Activated CD4-positive, alpha-beta T cell treated with anti-CD3 and anti-CD28 coated beads, Interleukin-2, Interleukin-6, amounts not matched to agents 100 ng/mL and 50 ng/mL, durations not matched to agents 16 hours and 8 hours (primary cell): Measurements from ENCODE around the gene GAS6.

Experiments
- DNase-seq: peaks from one replicate; pipeline ENCODE4 v3.0.0-alpha.2; 2020

Gene GAS6

DNA sequence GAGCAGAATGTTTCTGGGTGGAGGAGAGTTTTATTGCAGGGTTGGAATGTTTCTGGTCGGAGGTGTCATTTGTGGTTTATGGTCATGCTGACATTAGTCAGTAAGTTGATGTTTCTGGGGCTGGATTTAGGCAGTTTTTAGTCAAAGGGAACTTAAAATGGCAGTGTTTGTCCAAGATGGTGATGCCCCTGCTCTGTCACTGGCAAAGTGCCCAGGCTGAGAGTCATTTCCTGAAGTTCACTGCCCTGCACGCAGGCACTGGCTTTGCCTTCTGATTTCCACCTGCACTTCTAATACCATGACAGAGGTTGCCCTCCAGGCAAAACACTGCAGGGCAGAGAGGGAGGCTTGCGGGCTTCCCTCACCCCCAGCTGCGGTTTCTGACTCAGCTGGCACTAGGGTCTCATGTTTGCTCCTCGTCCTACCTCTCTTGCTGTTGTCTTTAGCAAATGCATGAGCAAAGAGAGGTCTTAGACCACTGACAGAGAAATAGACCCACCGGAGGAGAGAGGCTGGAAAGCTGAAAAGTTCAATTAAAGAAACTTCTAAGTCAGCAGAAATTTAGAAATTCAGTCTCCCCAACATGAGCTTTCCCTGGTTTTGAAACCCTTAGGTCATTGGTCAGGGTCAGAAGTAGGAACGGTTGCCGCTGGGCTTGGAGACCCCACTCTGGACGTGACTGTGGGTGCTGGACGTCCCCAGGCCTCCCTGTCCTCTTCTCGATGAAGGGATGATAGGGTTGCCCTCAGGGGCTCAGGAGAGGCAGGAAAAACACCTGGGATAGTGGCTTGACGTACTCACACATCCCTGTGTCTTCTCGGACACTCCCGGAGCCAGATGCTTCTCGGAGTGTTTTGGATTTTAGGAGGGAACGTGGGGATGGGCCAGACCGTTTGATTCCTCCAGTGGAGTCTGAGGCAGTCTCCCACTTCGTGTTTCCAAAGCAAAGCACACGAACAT lies 78.5 kb downstream of the GAS6 start:
- peak; percentile 23 for DNase-seq

DNA sequence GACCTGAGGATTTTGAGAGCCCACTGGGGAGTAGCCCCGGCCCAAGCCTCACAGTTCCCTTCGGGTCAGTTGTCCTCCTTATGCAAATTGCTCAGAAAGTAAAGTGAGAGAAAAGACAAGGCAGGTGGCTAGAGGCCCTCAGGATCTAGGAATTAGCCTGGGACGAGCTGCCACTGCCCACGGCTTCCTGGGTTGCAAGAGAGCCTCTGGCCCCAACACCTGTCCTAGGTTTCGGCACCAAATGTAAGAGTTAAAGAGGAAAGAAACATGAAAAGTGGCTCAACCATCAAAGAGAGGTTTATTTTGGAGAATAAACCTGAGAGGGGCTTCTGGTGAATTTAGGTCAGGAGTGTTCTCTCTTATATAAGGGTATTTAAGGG lies 79.2 kb downstream of the GAS6 start:
- DNase-seq: no peak

DNA sequence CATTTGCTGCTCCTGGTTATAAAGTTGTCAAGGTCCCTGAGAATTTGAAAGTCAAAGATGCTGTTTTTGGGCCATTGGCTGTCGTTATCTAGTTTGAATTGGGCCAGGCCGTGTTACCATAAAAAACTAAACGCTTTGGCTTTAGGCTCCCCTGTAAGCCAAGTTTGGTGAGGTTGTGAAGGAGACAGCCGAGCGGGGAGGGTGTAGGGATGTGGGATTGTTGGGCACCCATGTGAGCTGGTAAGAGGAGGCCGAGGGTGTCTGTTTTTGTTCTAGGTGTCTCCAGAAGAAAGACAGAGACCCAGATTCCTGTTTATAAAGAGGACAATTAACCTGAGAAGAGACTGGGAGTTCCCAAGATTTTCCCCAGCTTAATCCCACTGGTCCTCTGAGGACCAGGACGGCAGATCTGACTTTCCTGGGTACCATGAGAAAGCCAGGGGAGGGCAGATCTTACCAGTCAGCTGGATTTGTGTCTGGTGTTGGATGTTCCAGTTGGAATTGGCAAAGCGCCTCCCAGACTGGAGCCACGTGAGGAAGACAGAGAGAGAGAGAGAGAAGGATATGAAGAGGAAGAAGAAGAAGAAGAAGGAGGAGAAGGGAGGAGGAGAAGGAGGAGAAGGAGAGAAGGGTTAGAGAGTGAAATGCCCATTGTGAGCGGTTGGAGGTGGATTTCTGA lies 79.8 kb downstream of the GAS6 start:
- DNase-seq: no peak

DNA sequence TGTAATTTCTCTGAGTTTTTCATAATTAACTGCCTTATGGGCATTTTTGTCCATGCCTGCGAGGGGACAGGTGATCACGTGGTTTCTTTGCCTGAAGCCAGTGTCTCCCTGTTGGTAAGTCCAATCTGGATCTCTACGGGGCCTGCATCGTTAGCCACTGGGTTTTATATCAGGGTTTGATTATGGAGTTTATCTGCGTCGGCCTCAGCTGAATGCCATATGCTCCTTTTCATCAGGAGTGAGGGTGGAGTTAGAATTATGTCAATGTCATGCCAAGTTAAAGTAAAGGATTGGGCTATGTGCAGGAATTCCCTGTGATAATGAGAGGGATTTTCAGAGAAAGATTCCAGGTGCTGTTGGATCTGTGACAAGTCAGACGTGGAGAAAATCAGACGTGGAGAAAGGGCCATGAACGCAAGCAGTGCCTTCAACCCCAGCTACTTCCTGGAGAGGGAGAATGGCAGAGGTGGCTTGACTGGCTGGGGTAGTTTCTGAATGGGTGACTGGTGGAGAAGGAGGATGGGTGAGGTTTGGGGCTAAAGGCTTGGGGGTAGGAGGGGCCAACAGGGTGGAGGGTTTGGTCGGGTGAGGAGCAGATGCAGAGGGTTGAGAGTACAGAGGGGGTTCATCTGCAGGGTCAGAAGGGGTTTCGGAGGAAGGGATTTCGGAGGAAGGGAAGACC lies 80.5 kb downstream of the GAS6 start:
- no peak for DNase-seq

DNA sequence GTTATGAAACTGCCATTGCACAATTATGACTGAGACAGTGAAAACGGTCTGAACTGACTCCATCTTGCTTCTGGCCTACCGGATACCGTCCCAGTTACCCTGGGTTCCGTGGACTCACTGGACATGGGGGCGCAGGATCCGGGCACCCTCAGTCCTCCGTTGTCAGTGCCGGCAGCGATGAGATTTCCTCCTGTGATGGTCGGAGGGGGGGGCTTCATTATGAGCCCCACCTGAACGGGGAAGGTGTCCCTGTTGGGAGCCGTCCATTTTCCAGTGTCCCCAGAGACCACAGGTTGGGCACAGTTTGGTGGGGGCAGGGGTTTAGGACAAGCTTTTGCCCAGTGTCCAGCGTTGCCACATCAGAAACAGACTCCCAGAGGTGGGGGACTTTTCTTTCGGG lies 81.4 kb downstream of the GAS6 start:
- DNase-seq: no peak

DNA sequence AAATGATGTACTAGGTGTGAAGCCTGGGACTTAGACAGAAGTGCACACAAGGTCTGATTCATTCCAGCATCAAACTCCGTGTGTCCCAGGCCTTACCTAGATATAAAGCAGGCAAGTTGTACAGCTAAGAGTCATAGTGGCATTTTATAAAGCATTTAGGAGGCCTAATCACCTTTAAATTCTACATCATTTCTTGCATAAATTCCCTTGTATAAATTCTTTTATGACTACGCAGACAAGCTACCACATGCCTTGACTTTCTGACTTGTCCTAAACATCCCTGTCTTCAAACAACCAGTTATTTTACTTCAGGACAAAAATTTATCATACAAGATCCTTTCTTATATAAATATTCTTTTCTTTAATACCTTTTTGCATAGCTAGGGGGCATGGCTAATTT lies 82.3 kb downstream of the GAS6 start:
- no peak for DNase-seq

DNA sequence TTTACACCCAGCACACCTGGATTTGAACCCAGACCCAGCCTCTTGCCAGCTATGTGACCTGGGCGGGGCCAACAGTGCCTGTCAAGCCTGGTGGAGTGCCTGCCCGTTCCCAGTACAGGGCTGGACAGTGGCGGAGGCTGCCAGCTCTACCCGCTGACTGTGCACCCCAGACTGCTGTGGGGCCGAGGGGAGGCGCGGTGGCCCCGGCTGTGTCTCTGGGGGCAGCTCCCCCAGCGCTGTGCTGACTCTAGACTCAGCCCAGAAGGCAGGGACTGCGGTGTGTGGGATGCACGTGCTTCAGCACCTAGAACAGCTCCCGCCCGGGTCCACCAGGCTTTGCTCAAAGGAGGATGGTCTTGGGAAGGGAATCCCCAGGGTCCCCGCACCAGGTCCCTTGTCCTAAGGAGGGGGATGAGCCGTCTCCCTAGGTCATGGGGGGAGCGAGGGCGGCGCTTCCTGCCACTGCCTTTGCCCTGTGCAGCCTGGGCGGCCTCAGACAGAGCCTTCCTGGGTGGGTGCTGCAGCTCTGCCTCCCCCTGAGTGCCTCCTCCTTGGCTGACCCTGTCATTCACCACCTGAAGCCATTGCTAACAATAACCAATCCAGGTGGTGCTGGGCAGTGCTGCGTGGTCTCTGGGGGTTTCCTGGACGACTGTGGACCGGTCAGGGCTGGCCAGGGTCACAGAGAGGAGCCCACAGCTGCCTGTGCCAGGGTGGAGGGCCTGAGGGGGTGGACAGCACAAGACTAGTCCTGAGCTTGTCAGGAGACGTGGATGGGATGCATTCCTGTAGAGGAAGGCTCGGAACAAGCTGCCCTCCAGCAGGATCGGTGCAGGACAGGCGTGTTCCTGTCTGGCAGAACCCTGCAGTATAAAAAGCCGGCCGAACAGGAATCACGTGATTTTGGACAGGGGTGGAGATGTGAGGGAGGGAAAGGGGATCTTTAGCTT lies 86.3 kb downstream of the GAS6 start:
- no peak for DNase-seq

DNA sequence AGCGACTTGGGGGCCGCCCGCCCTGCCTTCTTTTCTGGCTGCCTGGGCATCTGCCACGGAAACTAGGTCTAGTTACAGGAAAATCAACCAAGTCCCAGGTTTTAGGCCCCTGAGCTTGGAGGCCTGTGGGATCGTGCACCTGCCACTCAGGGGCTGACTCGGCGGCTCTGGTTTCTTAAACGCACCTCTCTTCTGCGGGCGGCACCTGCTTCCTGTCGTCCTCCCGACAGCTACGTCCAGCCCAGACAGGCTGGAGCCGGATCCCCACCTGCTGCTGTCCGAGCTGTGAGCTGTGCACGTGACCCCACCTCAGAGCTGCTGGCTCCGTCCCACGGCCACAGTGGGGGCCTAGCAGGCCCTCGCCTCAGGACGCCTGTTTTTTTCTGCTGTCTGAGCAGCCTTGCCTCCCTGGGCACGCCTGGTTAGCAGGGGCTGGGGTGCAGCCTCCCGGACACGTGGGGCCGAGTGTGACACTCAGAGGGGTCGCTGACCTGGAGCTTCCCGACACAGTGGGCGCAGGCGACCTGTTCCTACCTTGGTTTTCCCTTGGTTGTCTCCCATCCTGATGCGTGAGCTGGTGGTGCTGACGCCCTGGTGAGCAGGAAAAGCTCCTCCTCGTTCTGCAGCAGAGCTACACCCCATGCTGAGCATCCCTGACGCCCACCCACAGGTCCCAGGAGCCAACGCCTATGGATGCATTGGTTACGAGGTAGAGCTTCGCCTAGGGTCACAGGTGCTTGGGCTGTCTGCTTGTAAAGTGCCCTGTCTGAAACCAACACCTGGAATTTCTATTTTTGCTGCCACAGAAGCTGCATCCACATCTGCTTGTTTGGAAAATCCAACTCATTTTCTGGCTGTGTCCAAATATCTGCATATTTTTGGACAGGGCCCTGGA lies 87.4 kb downstream of the GAS6 start:
- DNase-seq: no peak

DNA sequence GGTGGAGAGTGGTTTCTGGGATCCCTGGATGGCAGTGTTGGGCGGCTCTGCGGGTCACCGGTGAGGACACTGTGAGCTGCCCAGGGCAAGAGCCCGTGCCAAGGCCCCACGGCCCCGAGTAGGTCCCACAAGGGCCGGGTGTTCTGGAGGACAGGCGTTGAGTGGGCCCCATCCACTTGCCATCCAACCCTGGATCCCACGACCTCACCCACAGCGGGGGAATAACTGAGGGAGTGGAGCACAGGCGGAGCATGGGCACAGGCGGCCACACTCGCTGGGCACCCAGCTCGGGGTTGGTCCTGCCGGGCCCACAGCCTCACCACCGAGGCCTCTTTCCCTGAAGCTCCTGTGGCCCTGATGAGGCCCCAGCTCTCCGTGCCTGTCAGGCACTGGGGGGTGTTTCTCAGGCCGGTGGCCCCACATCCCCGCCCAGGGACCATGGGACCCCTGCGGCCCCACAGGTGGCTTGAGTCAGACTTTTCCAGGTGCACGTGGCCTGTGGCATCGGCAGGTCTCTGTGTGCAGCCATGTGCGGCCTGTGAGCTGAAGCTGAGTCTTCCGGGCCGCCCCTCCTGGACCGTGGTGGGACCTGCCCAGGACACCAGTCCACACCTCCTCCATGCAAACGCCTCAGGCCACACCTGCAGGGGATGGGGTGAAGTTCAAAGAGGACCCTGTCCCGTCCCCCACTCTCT lies 88.3 kb downstream of the GAS6 start:
- DNase-seq: no peak

DNA sequence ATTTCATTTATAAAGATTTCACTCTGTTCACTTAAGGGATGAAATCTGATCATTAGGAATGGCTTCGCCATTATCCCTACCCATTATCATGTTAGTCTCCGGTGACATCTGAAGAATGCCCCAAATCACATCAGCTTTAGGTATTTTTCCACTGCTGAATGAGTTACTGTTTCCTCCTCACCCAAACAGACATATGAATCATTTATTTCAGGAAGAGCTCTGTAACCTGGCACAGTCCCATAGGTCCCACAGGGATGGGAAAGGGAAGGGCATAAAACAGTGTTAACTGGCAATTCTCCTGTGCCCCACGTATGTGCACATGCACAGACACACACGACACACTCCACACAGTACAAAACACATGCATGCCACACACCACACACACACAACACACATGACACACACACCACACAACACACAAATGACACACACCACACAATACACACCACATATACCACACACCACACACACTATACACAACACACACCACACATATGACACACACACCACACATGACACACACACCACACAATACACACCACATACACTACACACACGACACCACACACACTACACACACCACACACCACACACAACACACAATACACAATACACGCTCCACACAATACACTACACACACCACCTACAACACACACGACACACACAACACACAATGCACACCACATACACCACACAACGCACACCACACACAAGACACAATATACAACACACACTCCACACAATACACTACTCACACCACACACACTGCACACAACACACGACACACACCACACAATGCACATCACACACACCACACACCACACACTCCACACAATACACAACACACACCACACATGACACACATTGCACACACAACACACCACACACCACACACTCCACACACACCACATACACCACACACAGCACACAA lies 89.4 kb downstream of the GAS6 start:
- DNase-seq: no peak

DNA sequence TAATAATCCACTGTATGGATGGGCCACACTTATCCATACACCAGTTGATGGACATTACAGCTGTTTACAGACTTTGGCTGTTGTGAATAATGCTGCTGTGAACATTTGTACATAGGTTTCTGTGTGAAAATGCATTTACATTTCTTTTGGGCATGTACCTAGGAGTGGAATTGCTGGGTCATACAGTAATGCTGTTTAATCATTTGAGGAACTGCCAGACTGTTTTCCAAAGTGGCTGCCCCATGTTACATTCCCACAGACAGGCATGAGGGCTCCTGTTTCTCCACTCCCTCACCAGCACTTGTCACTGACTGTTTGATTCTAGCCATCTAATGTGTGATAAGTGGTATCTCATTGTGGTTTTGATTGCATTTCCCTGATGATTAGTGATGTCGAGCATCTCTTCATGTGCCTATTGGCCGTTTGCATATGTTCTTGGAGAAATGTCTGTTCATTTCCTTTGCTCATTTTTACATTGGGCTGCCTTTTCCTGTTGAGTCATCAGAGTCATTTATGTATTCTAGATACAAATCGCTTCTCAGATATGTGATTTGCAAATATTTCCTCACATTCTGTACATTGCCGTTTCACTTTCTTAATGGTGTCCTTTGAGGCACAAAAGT lies 92.1 kb downstream of the GAS6 start:
- peak; percentile 60 for DNase-seq

DNA sequence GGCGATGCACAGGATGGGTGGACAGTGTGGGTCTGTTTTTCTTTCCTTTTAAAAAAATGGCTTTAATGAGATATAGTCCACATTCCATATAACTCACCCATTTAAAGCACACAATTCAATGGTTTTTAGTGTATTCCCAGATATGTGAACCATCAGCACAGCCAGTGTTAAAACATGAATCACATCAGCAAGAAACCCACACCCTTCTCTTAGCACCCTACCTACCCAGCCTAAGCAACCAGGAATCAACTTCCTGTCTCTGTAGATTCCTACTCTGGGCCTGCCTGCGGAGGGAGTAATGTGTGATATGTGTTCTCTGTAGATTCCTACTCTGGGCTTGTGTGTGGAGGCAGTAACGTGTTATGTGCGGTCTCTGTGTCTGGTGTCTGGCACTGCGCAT lies 92.9 kb downstream of the GAS6 start:
- DNase-seq: no peak
